NCI-H2196 treated with DMSO at 0.1 percent for 48 hours (cell line): Measurements from ENCODE around the gene PRKCZ.

Source experiments
- DNase-seq: peaks from one replicate; lab custom pipeline; 2025; ENCODE audit not compliant: unreplicated experiment; lab: John Stamatoyannopoulos, UW

PRKCZ gene

DNA sequence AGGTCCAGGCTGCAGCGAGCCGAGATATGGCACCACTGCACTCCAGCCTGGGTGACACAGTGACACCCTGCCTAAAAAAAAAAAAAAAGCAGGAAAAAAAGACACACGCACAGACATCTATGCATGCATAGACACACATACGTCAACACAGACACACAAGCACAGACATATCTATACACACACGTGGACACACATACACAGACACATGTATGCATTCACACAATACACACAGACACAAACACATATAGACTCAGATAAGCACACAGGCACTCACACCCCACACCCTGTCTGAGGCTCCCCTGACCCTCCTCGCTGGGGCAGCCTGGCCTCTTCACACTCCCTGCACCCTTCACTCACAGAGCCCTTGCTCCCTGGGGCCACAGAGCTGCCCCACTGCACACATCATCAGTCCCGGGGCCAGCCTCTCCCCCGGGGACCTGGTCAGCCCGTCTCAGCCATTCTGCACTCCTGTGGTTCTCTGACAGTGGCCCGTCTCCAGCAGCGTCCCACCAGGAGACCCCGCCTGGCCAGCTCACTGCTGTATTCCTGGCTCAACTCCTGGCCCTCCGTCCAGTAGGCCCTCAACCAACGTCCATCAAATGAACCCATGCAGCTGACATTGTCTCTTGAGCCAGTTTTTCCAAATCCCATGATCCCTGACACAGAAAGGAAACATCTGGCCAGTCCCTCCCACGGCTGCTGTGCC lies 4.6 kb upstream of the PRKCZ start:
- no peak for DNase-seq

DNA sequence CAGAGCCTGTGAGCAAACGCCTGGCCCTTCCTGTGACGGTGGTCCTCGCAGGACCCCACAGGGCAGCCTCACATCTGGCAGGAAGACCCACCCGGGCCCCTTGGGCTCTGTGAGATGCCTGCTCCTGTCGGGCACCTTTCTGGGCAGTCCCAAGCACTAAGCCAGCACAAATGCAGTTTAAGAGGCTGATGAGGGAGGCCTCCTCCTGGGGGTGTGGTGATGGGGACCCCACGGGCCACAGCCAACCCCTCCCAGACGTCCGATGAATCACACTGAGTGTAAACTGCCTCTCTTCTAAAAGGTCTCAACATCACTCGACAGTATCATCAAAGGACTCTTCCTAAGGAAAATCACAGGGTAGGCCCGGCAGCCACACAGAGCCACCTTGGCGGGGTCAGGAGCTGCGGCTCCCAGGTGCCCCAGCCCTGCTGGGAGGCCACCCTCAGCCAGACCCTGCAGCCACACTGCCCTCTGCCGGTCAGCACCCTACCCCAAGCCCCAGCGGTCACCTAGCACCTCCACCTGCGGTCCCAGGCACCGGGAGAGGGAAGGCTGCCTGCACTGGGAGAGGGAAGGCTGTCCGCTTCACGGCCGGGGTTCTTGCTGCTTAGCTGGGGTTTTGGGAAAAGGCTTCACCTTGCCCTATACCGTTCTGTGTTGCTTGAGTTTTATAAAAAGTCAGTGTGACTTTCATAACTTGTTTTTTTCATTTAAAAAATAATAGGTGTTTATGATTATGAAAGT lies 3.9 kb upstream of the PRKCZ start:
- peak; percentile 16 for DNase-seq

GRCh38 chr1:2046953-2047748 lies 3.1 kb upstream of the PRKCZ start:
- no peak for DNase-seq

- no peak for DNase-seq
These were observed 2.2 kb upstream of the PRKCZ start for GRCh38 chr1:2047749-2048729.

GRCh38 chr1:2049225-2049717 lies 940 bp upstream of the PRKCZ start:
- DNase-seq = peak; percentile 78

DNA sequence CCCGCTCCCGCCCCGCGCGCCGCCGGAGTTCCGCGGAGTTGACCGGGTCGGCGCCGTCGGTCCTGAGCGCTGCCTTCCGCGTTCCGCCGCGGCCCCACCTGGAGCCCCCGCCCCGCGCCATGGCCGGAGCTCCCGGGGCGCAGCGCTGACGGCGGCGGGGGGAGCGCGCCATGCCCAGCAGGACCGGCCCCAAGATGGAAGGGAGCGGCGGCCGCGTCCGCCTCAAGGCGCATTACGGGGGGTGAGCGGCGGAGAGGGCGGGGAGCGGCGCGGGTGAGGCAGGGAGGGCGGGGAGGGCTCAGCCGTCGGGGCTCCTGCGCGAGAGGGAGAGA lies 216 bp downstream of the PRKCZ start:
- DNase-seq = no peak

GRCh38 chr1:2050793-2051682 lies 827 bp downstream of the PRKCZ start:
- no peak for DNase-seq

DNA sequence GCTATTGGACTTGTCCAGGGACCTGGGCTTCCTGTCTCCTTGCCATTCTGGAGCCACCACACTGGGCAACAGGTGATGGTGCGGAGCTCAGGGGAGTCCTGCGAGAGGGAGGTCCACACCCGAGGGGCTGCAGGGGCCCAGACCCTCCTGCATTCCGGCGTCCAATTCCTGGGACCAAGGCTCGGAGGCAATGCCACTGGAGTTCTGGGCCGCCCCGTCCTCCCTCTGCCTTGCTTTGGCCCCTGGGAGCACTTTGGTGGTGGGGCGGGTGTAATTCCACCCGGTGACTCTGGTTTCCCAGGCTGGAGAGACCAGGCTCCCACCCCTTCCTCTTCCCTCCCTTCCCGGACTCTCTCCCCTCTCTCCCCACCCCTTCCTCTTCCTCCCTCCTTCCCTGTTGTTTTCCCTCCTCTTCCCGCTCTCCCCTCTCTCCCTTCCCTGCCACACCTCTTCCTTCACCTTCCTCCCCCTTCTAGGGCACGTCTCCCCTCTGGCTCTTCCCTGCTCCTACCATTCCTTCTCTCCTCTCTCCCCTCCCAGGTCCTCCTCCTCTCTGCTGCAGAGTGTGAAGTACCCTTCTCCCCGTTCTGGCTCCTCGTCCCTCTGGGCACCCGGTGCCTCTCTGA lies 2.0 kb downstream of the PRKCZ start:
- DNase-seq = no peak

DNA sequence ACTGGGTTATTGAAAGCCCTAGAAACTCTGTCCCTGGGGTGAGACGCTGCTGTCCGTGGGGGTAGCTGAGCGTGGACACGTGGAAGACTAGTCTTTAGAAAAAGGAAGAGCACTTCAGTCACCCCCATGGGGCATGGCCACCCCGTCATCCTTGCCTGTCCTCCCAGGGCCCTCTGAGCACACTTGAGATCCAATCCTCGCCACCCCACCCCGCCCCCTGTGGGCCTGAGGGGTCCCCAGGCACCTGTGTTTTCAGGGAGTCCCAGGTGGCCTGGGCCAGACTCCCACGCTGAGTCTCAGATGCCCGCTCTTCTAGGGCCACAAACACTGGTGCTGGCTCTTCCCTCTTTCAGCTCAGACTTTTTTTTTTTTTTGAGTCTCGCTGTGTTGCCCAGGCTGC lies 2.5 kb downstream of the PRKCZ start:
- DNase-seq = no peak

DNA sequence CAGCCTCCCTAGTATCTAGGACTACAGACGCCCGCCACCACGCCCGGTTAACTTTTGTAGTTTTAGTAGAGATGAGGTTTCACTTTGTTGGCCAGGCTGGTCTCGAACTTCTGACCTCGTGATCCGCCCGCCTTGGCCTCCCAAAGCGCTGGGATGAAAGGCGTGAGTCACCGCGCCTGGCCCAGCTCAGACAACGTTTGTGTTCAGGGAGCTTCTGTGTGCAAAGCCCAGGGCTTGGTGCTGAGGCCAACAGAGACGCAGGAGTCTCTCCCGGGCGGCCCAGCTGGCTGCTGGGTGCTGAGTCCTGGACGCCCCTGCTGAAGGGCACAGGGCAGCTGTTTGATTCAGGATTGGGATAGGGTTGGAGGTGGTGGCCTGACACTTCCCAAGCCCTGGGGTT lies 3.0 kb downstream of the PRKCZ start:
- DNase-seq = no peak

- no peak for DNase-seq
These were observed 3.7 kb downstream of the PRKCZ start for GRCh38 chr1:2053784-2054376.

GRCh38 chr1:2054560-2054959 lies 4.3 kb downstream of the PRKCZ start:
- no peak for DNase-seq

- DNase-seq = no peak
These were observed 5.8 kb downstream of the PRKCZ start for GRCh38 chr1:2055911-2056575.

- no peak for DNase-seq
These were observed 6.9 kb downstream of the PRKCZ start for GRCh38 chr1:2056955-2057590.

DNA sequence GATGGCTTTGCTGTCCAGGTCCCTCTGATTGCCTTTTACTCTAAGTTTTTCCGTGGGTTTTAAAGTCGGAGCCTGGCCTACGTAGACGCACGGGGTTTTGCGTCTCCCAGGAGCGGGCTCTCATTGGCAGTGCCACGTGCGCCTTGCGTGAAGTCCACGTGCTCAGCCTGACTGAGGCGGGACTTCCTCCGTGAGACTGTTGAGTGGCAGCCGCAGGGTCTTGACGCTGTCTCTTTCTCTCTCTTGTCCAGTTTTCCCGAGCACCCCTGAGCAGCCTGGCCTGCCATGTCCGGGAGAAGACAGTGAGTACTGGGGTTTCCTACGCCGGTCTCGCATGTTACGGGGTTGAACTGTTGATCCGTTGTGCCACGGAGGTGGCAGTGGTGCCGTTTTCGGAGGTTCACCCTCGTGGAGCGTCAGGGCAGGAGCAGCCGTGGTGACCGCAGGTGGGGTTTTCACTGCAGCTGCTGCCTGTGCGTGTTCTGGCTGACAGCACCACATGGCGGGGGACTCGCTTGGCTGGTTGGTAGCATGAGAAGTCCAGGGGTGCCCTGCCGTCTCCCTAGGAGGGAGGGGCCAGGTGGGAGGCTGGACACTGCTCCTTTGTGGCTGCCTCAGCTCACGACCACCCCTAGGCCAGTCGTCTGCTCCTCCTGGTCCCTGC lies 9.2 kb downstream of the PRKCZ start:
- DNase-seq = no peak

DNA sequence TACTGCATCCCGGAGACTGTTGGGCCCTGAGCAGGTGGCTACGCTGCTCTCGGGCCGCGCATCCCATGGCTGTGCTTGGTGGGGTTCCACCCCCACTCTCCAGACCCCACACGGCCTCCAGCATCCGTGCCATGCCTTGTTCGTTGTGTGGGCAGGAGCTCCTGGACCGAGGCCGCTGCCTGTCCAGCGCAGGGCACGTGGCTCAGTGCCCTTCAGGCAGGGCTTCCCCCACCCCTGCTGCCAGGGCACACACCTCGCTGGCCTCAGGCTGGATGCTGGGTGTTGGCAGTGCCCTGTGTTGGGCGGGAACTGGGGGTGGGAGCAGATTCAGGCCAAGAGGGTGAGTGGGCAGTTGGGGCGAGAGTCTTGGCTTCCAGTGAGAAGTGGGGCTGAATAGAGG lies 9.9 kb downstream of the PRKCZ start:
- DNase-seq = no peak

GRCh38 chr1:2060535-2060934 lies 10.3 kb downstream of the PRKCZ start:
- no peak for DNase-seq
